Thymus (tissue), 14 donors: ENCODE measurements around the gene EEF1A1. TPM values are rescaled to one million over a fixed set of nuclear protein-coding genes. Genes with fewer than 3 reads are reported as not detected.
"Not testable (repeated sequence)": the region's sequence is repeated elsewhere in the genome, so short reads cannot be mapped to it uniquely, and the experiment has no call there.

Experiments
- DNase-seq, 9 donors: peaks; one replicate each; pipeline ENCODE4 v3.0.0-alpha.2; 2013; ENCODE audit warnings: low spot score in 9 of 9, low read depth in 6 of 9, missing footprints in 1 of 9
- H3K27ac ChIP-seq, 2 donors: one replicate each; pipeline ENCODE4 v1.5.1; 2013; ENCODE audit warnings: control low read depth in 1 of 2, low read depth in 1 of 2, low read length in 1 of 2, mild to moderate bottlenecking in 1 of 2, moderate library complexity in 1 of 2
- H3K27me3 ChIP-seq, 2 donors: one replicate each; pipeline ENCODE4 v1.5.1; 2013; ENCODE audit warnings: low read length in 1 of 2; ENCODE audit not compliant: control insufficient read depth in 2 of 2, insufficient read depth in 1 of 2
- H3K36me3 ChIP-seq, 2 donors: one replicate each; pipeline ENCODE4 v1.5.1; 2013; ENCODE audit warnings: low read length in 1 of 2, mild to moderate bottlenecking in 1 of 2, moderate library complexity in 1 of 2; ENCODE audit not compliant: control insufficient read depth in 2 of 2, insufficient read depth in 2 of 2
- H3K4me1 ChIP-seq, 2 donors: one replicate each; pipeline ENCODE4 v1.5.1; 2013; ENCODE audit warnings: low read length in 2 of 2; ENCODE audit not compliant: control insufficient read depth in 2 of 2, insufficient read depth in 2 of 2
- H3K4me3 ChIP-seq, 2 donors: one replicate each; pipeline ENCODE4 v1.5.1; 2013; ENCODE audit warnings: low read length in 2 of 2, control low read depth in 1 of 2, mild to moderate bottlenecking in 1 of 2
- H3K9me3 ChIP-seq, 2 donors: one replicate each; pipeline ENCODE4 v1.5.1; 2013; ENCODE audit warnings: low read length in 1 of 2, mild to moderate bottlenecking in 1 of 2; ENCODE audit not compliant: control insufficient read depth in 2 of 2, insufficient read depth in 1 of 2
- WGBS: extraction: QIAGEN DNeasy Blood & Tissue Kit; methylation state at CpG from one replicate; pipeline ENCODE4 v1.1.7; 2013; 5-methylcytosine and 5-hydroxymethylcytosine counted together
- long read RNA-seq, 10 donors: transcript quantifications; one replicate each; lab custom pipeline, GENCODE V29; 2026
- polyA plus RNA-seq: library from polyadenylated mRNA; stranded (reverse); fragments of 200-250 nt; gene quantifications from one replicate; pipeline ENCODE4 v1.2.3, GENCODE V29; 2013
- total RNA-seq: library from RNA; stranded (reverse); fragments of 120-200 nt; gene quantifications from one replicate; pipeline ENCODE4 v1.2.4, GENCODE V29; 2013
- donor health status: healthy.

The EEF1A1 gene
- total RNA-seq (18,464 TPM), polyA plus RNA-seq (12,119 TPM)
- long read RNA-seq, donor 1, full-length matches to known transcripts = 575 of 835 reads
- long read RNA-seq, donor 1, partial matches to known transcripts = 218 of 835 reads
- long read RNA-seq, donor 1, other reads (novel, unspliced or antisense) = 42 of 835 reads
- long read RNA-seq, donor 2 = 0 reads
- long read RNA-seq, donor 3, full-length matches to known transcripts = 7,358 of 10,909 reads
- long read RNA-seq, donor 3, partial matches to known transcripts = 2,935 of 10,909 reads
- long read RNA-seq, donor 3, other reads (novel, unspliced or antisense) = 616 of 10,909 reads
- long read RNA-seq, donor 4, full-length matches to known transcripts = 2,609 of 4,166 reads
- long read RNA-seq, donor 4, partial matches to known transcripts = 1,295 of 4,166 reads
- long read RNA-seq, donor 4, other reads (novel, unspliced or antisense) = 262 of 4,166 reads
- long read RNA-seq, donor 5, full-length matches to known transcripts = 10,424 of 15,825 reads
- long read RNA-seq, donor 5, partial matches to known transcripts = 4,480 of 15,825 reads
- long read RNA-seq, donor 5, other reads (novel, unspliced or antisense) = 921 of 15,825 reads
- long read RNA-seq, donor 6, full-length matches to known transcripts = 2,283 of 3,699 reads
- long read RNA-seq, donor 6, partial matches to known transcripts = 1,299 of 3,699 reads
- long read RNA-seq, donor 6, other reads (novel, unspliced or antisense) = 117 of 3,699 reads
- long read RNA-seq, donor 7, full-length matches to known transcripts = 5,523 of 8,176 reads
- long read RNA-seq, donor 7, partial matches to known transcripts = 2,161 of 8,176 reads
- long read RNA-seq, donor 7, other reads (novel, unspliced or antisense) = 492 of 8,176 reads
- long read RNA-seq, donor 8, full-length matches to known transcripts = 2,010 of 3,055 reads
- long read RNA-seq, donor 8, partial matches to known transcripts = 873 of 3,055 reads
- long read RNA-seq, donor 8, other reads (novel, unspliced or antisense) = 172 of 3,055 reads
- long read RNA-seq, donor 9, full-length matches to known transcripts = 3,482 of 4,972 reads
- long read RNA-seq, donor 9, partial matches to known transcripts = 1,182 of 4,972 reads
- long read RNA-seq, donor 9, other reads (novel, unspliced or antisense) = 308 of 4,972 reads
- long read RNA-seq, donor 10, full-length matches to known transcripts = 3,525 of 5,350 reads
- long read RNA-seq, donor 10, partial matches to known transcripts = 1,522 of 5,350 reads
- long read RNA-seq, donor 10, other reads (novel, unspliced or antisense) = 303 of 5,350 reads

DNA sequence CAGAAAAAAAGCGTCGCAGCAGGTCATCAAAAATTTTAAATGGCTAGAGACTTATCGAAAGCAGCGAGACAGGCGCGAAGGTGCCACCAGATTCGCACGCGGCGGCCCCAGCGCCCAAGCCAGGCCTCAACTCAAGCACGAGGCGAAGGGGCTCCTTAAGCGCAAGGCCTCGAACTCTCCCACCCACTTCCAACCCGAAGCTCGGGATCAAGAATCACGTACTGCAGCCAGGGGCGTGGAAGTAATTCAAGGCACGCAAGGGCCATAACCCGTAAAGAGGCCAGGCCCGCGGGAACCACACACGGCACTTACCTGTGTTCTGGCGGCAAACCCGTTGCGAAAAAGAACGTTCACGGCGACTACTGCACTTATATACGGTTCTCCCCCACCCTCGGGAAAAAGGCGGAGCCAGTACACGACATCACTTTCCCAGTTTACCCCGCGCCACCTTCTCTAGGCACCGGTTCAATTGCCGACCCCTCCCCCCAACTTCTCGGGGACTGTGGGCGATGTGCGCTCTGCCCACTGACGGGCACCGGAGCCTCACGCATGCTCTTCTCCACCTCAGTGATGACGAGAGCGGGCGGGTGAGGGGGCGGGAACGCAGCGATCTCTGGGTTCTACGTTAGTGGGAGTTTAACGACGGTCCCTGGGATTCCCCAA, at the start of gene EEF1A1:
TSS of gene EEF1A1 (minus strand) at position 345 of the 663 bp plus-strand sequence. CDS start 1,006 bp downstream, outside the sequence.
- H3K36me3 ChIP-seq = peaks cover 28 to 42% of the 10 kb centered on the region in 2 donors
- H3K4me3 ChIP-seq = peak within 1 kb of the TSS; percentile 77 to 97
- H3K4me1 ChIP-seq = peaks cover 14 to 23% of the 10 kb centered on the region in 2 donors
- peak within 1 kb of the TSS; percentile 97 to 98 for H3K27ac ChIP-seq
- H3K9me3 ChIP-seq = no peaks in the 10 kb centered on the region
- DNase-seq = peak; percentile 98 to 100 (median 100)
- WGBS = under 1% methylated on average over 53 of the region's 53 CpGs
- no peaks in the 10 kb centered on the region for H3K27me3 ChIP-seq

DNA sequence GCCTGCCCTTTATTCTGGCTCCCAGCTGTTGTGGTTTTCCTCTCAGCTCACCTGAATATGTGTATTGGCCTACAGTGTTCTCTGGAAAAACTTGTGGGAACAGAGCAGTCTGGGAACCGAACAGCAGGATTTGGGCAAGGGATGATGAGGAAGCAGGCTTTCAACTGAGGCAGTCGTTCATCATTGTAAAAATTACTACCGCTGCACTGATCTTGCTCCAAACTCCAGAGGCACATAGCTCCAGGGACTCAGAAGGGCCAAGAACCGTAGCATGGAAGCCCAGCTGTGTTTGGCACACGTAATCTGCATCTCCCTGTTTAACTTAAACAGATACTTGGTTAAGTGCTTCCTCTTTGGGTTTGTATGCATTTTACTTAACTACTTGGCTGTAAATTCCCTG, 48.3 kb upstream of the EEF1A1 start:
- H3K27me3 ChIP-seq = no peaks in the 10 kb centered on the region
- H3K27ac ChIP-seq = no peak overlapping the region
- no peak overlapping the region for H3K4me3 ChIP-seq
- WGBS = 95% methylated on average over 5 of the region's 5 CpGs
- no peak for DNase-seq
- H3K9me3 ChIP-seq = peaks cover 0 to 7% of the 10 kb centered on the region in 2 donors
- H3K4me1 ChIP-seq = no peaks in the 10 kb centered on the region
- no peaks in the 10 kb centered on the region for H3K36me3 ChIP-seq

DNA sequence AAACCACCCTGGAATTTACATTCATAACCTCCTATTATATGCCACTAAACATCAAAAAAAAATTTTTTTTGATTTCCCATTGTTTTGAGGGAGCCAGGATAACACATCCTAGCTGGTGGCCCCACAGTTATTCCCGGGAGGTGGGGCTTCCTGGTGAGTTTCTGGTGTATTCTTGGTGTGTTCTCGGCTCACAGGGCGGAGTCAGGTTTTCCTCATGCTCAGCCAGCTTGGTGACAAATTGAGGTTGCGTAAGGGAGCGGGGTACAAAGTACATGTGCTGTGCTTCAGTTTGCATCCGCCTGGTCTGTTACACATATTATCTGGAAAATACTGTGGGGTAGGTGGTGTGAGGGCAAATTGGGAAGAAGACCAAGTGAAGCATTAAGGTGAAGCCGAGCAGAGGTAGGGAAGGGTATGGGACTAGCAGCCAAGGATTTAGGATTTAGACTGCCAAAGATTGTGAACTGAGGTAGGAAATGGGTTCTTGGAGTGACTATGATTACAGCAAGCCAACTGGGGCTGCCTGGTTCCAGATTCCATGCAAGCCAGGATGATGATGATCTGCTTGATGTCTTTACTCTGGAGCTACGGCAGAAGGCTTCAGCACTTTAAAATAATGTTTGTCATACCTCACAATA, 46.2 kb upstream of the EEF1A1 start:
- H3K4me3 ChIP-seq = no peak overlapping the region

DNA sequence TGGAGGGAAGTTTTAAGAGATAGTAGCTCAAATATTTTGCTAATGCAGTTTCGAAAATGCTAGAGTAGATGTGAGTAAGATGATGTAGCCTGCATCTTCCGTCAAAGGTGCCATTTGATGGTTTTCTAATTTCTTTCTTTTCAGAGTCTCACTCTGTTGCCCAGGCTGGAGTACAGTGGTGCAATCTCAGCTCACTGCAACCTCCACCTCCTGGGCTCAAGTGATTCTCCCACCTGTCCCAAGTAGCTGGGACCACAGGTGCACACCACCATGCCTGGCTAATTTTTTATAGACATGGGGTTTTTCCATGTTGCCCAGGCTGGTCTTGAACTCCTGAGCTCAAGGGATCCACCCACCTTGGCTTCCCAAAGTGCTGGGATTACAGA, 45.6 kb upstream of the EEF1A1 start:
- H3K27me3 ChIP-seq, H3K27ac ChIP-seq: not testable (repeated sequence)
- WGBS = 98% methylated on average over 2 of the region's 2 CpGs

More for the DNA sequence above, 46.2 kb upstream of the EEF1A1 start:
- 94% methylated on average over 8 of the region's 8 CpGs for WGBS
- Histone ChIP-seq H3K36me3 (no peaks in the 10 kb centered on the region), H3K9me3 (no peaks in the 10 kb centered on the region), H3K4me1 (no peaks in the 10 kb centered on the region), H3K27me3 (no peaks in the 10 kb centered on the region), H3K27ac (no peak overlapping the region)
- DNase-seq = no peak

DNA sequence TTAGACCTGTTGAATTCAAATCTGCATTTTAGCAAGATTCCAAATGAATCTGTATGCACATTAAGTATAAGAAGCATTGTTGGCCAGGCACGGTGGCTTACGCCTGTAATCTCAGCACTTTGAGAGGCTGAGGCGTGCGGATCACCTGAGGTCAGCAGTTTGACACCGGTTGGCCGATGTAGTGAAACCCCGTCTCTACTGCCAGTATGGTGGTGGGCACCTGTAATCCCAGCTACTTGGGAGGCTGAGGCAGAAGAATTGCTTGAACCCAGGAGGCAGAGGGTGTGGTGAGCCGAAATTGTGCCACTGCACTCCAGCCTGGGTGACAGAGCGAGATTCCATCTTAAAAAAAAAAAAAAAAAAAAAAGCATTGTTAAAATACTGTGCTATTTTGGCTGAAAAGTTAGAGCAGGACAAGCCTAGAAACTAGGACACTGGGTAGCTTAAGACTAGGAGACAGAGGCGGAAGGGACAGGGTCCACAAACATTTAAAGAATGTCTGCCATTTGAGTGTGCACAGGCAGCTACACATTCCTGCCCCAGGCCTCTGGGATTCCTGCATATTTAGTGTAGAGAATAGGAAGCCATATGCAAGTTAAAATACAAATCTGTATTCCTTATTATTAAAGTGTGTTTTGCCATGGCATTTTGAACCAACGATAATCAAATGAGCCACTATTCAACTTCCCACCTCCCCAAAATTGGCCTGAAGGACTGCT, 45.1 kb upstream of the EEF1A1 start:
- Histone ChIP-seq H3K27ac (no peak overlapping the region), H3K27me3 (no peaks in the 10 kb centered on the region), H3K4me1 (no peaks in the 10 kb centered on the region), H3K4me3 (no peak overlapping the region), H3K9me3 (no peaks in the 10 kb centered on the region), H3K36me3 (no peaks in the 10 kb centered on the region)
- 97% methylated on average over 11 of the region's 11 CpGs for WGBS
- DNase-seq = no peak

More for the DNA sequence above, 45.6 kb upstream of the EEF1A1 start:
- H3K9me3 ChIP-seq, H3K4me3 ChIP-seq, DNase-seq, H3K36me3 ChIP-seq, H3K4me1 ChIP-seq: not testable (repeated sequence)

DNA sequence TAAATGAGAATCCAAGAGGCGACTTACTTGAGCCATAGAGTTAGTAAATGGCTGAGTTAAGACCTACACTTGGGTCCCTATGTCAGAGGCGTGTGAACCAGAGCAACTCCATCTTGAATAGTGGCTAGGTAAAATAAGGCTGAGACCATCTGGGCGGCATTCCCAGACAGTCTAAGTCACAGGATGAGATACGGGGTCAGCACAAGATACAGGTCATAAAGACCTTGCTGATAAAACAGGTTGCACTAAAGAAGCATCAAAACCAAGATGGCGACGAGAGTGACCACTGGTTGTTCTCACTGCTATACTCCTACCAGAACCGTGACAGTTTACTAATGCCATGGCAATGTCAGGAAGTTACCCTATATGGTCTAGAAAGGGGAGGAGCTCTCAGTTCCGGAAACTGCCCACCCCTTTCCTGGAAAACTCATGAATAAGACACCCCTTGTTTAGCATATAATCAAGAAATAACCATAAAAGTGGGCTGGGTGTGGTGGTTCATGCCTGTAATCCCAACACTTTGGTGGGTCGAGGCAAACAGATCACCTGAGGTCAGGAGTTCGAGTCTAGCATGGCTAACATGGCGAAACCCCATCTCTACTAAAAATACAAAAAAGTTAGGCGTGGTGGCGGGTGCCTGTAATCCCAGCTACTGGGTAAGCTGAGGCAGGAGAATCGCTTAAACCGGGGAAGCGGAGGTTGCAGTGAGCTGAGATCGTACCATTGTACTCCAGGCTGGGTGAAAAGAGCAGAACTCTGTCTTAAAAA, 43.9 kb upstream of the EEF1A1 start:
- WGBS = 98% methylated on average over 17 of the region's 17 CpGs
- H3K27me3 ChIP-seq = no peaks in the 10 kb centered on the region
- no peak for DNase-seq
- no peaks in the 10 kb centered on the region for H3K9me3 ChIP-seq
- H3K36me3 ChIP-seq = no peaks in the 10 kb centered on the region
- no peaks in the 10 kb centered on the region for H3K4me1 ChIP-seq
- H3K27ac ChIP-seq = no peak overlapping the region
- H3K4me3 ChIP-seq = no peak overlapping the region

DNA sequence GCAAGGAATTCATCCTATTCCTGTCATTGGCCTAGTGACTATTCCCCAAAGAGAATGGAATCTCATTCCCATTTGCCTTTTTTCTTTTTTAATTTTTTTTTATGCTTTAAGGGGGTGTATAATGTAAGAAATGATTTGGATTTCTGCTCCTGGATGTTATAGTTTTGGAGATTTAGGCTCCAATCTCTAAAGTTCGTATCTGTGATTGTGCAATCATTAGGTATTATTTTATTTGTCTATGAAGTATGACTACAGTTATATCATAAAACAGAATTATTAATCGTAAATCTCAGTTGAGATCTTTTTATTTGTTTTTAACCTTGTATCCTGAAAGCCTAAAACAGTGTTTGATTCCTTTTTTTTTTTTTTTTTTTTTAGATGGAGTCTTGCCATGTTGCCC, 41.7 kb upstream of the EEF1A1 start:
- H3K9me3 ChIP-seq = no peaks in the 10 kb centered on the region
- 96% methylated on average over 2 of the region's 2 CpGs for WGBS
- no peak overlapping the region for H3K4me3 ChIP-seq
- H3K4me1 ChIP-seq = no peaks in the 10 kb centered on the region
- no peaks in the 10 kb centered on the region for H3K27me3 ChIP-seq
- no peak for DNase-seq
- H3K27ac ChIP-seq = no peak overlapping the region
- no peaks in the 10 kb centered on the region for H3K36me3 ChIP-seq
